MCF 10A (cell line): ENCODE data around the gene FGD4. TPM values are rescaled to one million over a fixed set of nuclear protein-coding genes. Genes with fewer than 3 reads are reported as not detected.
"Not testable (repeated sequence)": the region's sequence is repeated elsewhere in the genome, so short reads cannot be mapped to it uniquely, and the experiment has no call there.

Source experiments
- BruUV-seq: library from RNA; stranded (reverse); fragments of 400-500 nt; replicated peaks from 2 replicates; lab custom pipeline; 2021; lab: Mats Ljungman, UMichigan
- CTCF ChIA-PET: fragments of 300-600 bp; sonication (Branson Sonifier 250); formaldehyde crosslinking; extraction: SDS; loops from one replicate; lab custom pipeline; 2021; ENCODE audit warnings: antibody characterized with exemption, inconsistent platforms; lab: Yijun Ruan, JAX
- POLR2A ChIA-PET: fragments of 300-600, 350-650 bp; sonication (Branson Sonifier 250); formaldehyde crosslinking; extraction: SDS; loops from one replicate; lab custom pipeline; 2020; ENCODE audit warnings: antibody characterized with exemption, inconsistent platforms; lab: Yijun Ruan, JAX
- DNase-seq: peaks from one replicate; pipeline ENCODE4 v3.0.0-alpha.2; 2018; ENCODE audit not compliant: unreplicated experiment
- H3K27ac Mint-ChIP-seq: one replicate; pipeline ENCODE4 v1.8.0; 2022; ENCODE audit warnings: mild to moderate bottlenecking, low read depth, mixed read lengths; ENCODE audit not compliant: unreplicated experiment
- H3K27me3 Mint-ChIP-seq: one replicate; pipeline ENCODE4 v1.8.0; 2022; ENCODE audit warnings: mixed read lengths; ENCODE audit not compliant: insufficient read depth, unreplicated experiment
- H3K36me3 Mint-ChIP-seq: one replicate; pipeline ENCODE4 v1.8.0; 2022; ENCODE audit warnings: mild to moderate bottlenecking, moderate library complexity, mixed read lengths; ENCODE audit not compliant: insufficient read depth, unreplicated experiment
- H3K4me1 Mint-ChIP-seq: one replicate; pipeline ENCODE4 v1.8.0; 2022; ENCODE audit warnings: mixed read lengths; ENCODE audit not compliant: insufficient read depth, unreplicated experiment
- H3K4me3 Mint-ChIP-seq: one replicate; pipeline ENCODE4 v1.8.0; 2022; ENCODE audit warnings: mild to moderate bottlenecking, moderate library complexity, mixed read lengths; ENCODE audit not compliant: unreplicated experiment
- H3K9me3 Mint-ChIP-seq: one replicate; pipeline ENCODE4 v1.8.0; 2022; ENCODE audit warnings: mixed read lengths; ENCODE audit not compliant: unreplicated experiment
- CTCF ChIP-seq: fragments of 200-600 bp; IDR thresholded peaks from one replicate; pipeline ENCODE4 v1.8.0; 2022; ENCODE audit warnings: antibody characterized with exemption, mild to moderate bottlenecking; ENCODE audit not compliant: unreplicated experiment
- intact Hi-C: fragments of 100-400 bp; cut with micrococcal nuclease; formaldehyde crosslinking; loops from 2 replicates; pipeline ENCODE4 v1.14.1; 2022
- total RNA-seq: library from RNA; stranded (reverse); gene quantifications from 2 replicates; pipeline ENCODE4 v1.2.3, GENCODE V29; 2022

Gene FGD4
- total RNA-seq, 1 experiment from 2014 or later, result 34.7 TPM

GRCh38 chr12:32509328-32510091, 110.2 kb downstream of the FGD4 start:
- H3K27me3 Mint-ChIP-seq, result no peaks in the 10 kb centered on the region
- ChIA-PET POLR2A (interaction anchor here (0.9 kb wide), 1 partner anchor 19 kb away, joined by 3 read pairs; no protein-coding TSS in a partner anchor), CTCF (interaction anchor here (1.0 kb wide), 1 partner anchor 109 kb away, joined by 3 read pairs; no protein-coding TSS in a partner anchor)

GRCh38 chr12:32511976-32512375, 112.6 kb downstream of the FGD4 start:
- H3K27me3 Mint-ChIP-seq, H3K9me3 Mint-ChIP-seq, H3K27ac Mint-ChIP-seq, intact Hi-C loops, BruUV-seq, H3K4me3 Mint-ChIP-seq, DNase-seq: not testable (repeated sequence)
- ChIA-PET POLR2A (interaction anchor here (1.2 to 1.5 kb wide), 3 partner anchors 11 to 24 kb away, joined by 3 to 7 read pairs (median 6); no protein-coding TSS in a partner anchor), CTCF (interaction anchor here (0.9 kb wide), 1 partner anchor 35 kb away, joined by 3 read pairs; no protein-coding TSS in a partner anchor)
- Mint-ChIP-seq H3K36me3 (peaks cover 15% of the 10 kb centered on the region), H3K4me1 (peaks cover 14% of the 10 kb centered on the region)

More at GRCh38 chr12:32509328-32510091, 110.2 kb downstream of the FGD4 start:
- H3K4me1 Mint-ChIP-seq, result peaks cover 11% of the 10 kb centered on the region
- no peak for DNase-seq
- no peak overlapping the region for H3K4me3 Mint-ChIP-seq
- H3K36me3 Mint-ChIP-seq, result peaks cover 23% of the 10 kb centered on the region
- H3K9me3 Mint-ChIP-seq, result no peaks in the 10 kb centered on the region
- TF ChIP-seq CTCF, result no peak
- no TSS peak for BruUV-seq
- H3K27ac Mint-ChIP-seq, result no peak overlapping the region
- intact Hi-C loops, result no loop called here

- peaks cover 11% of the 10 kb centered on the region for H3K36me3 Mint-ChIP-seq
- H3K27me3 Mint-ChIP-seq, result no peaks in the 10 kb centered on the region
- ChIA-PET CTCF (interaction anchor here (0.9 to 1.4 kb wide), 2 partner anchors 28 to 34 kb away, joined by 3 to 4 read pairs; no protein-coding TSS in a partner anchor), POLR2A (interaction anchor here (0.6 to 1.5 kb wide), 5 partner anchors 10 to 111 kb away, joined by 3 to 7 read pairs (median 3); no protein-coding TSS in a partner anchor)
- no peak for DNase-seq
- H3K9me3 Mint-ChIP-seq, result no peaks in the 10 kb centered on the region
- H3K4me1 Mint-ChIP-seq, result peaks cover 14% of the 10 kb centered on the region
- no peak overlapping the region for H3K4me3 Mint-ChIP-seq
- TF ChIP-seq CTCF, result no peak
- no peak overlapping the region for H3K27ac Mint-ChIP-seq
- intact Hi-C loops, result no loop called here
- no TSS peak for BruUV-seq
Observed at GRCh38 chr12:32512379-32512778, 113.0 kb downstream of the FGD4 start.

- intact Hi-C loops, result no loop called here
- DNase-seq, result no peak
- BruUV-seq, result no TSS peak
- H3K9me3 Mint-ChIP-seq, result no peaks in the 10 kb centered on the region
- ChIA-PET POLR2A (interaction anchor here (0.6 to 2.6 kb wide), 5 partner anchors 10 to 110 kb away, joined by 3 to 7 read pairs (median 6); no protein-coding TSS in a partner anchor), CTCF (interaction anchor here (0.9 to 1.4 kb wide), 3 partner anchors 20 to 34 kb away, joined by 3 to 4 read pairs (median 3); no protein-coding TSS in a partner anchor)
- no peaks in the 10 kb centered on the region for H3K27me3 Mint-ChIP-seq
- peaks cover 10% of the 10 kb centered on the region for H3K36me3 Mint-ChIP-seq
- no peak for TF ChIP-seq CTCF
- H3K4me1 Mint-ChIP-seq, result peaks cover 12% of the 10 kb centered on the region
- H3K27ac Mint-ChIP-seq, result no peak overlapping the region
- H3K4me3 Mint-ChIP-seq, result no peak overlapping the region
Observed at GRCh38 chr12:32512910-32513309, 113.6 kb downstream of the FGD4 start.
